ENCODE results near the gene GCKR. TPM values are rescaled to one million over a fixed set of nuclear protein-coding genes. Genes with fewer than 3 reads are reported as not detected.

Gene GCKR
- total and polyA plus RNA-seq, 11 donors, result 0.23 to 1.7 (median 0.38) TPM; not detected in 5

GRCh38 chr2:27495840-27496356, 741 bp upstream of the GCKR start:
- H3K27me3 ChIP-seq, result peaks cover 0 to 32% (median 8%) of the 10 kb centered on the region in 9 donors
- intact Hi-C loops (cut with DNase I), result loop anchor here in 3 of 10 donors (5.0 to 10.0 kb wide), 3 partner anchors 86 to 129 kb away; partner anchors contain the start of genes ZNF512 (in 2 of the 3), CCDC121 (in 1 of the 3) and GPN1 (in 1 of the 3)
- H3K4me1 ChIP-seq, result peaks cover 0 to 22% (median 5%) of the 10 kb centered on the region in 12 donors
- no peaks in the 10 kb centered on the region for H3K36me3 ChIP-seq
- H3K4me3 ChIP-seq, result peak overlapping the region in 2 of 12 donors; percentile 67 to 72
- no peak for ATAC-seq
- DNase-seq, result no peak
- H3K27ac ChIP-seq, result no peak overlapping the region
- TF ChIP-seq CTCF (IDR thresholded peaks at IDR 0.05) (no peak), POLR2A (IDR thresholded peaks at IDR 0.05) (no peak)
- H3K9me3 ChIP-seq, result no peaks in the 10 kb centered on the region
- 58 to 81% (median 70%) methylated on average over 4 of the region's 4 CpGs for WGBS, 4 donors

GRCh38 chr2:27497288-27497627, 619 bp downstream of the GCKR start:
- WGBS, 4 donors, result 72 to 85% (median 81%) methylated on average over 4 of the region's 4 CpGs
- TF ChIP-seq POLR2A (IDR thresholded peaks at IDR 0.05) (no peak), CTCF (IDR thresholded peaks at IDR 0.05) (no peak)
- Histone ChIP-seq H3K36me3 (no peaks in the 10 kb centered on the region), H3K9me3 (no peaks in the 10 kb centered on the region), H3K27ac (no peak overlapping the region), H3K27me3 (peaks cover 0 to 32% (median 8%) of the 10 kb centered on the region in 9 donors), H3K4me3 (no peak overlapping the region), H3K4me1 (peaks cover 0 to 22% (median 5%) of the 10 kb centered on the region in 12 donors)
- no peak for ATAC-seq
- DNase-seq, result no peak
- intact Hi-C loops (cut with DNase I), result loop anchor here in 3 of 10 donors (5.0 to 10.0 kb wide), 3 partner anchors 85 to 128 kb away; partner anchors contain the start of genes ZNF512 (in 2 of the 3), CCDC121 (in 1 of the 3) and GPN1 (in 1 of the 3)

GRCh38 chr2:27498975-27499374, 2.3 kb downstream of the GCKR start:
- intact Hi-C loops (cut with DNase I), result loop anchor here in 3 of 10 donors (5.0 to 10.0 kb wide), 3 partner anchors 83 to 126 kb away; partner anchors contain the start of genes ZNF512 (in 2 of the 3), CCDC121 (in 1 of the 3) and GPN1 (in 1 of the 3)
- DNase-seq (no peak), ATAC-seq (no peak)
- Histone ChIP-seq H3K36me3 (no peaks in the 10 kb centered on the region), H3K4me1 (peaks cover 0 to 22% (median 5%) of the 10 kb centered on the region in 12 donors), H3K27ac (no peak overlapping the region), H3K9me3 (no peaks in the 10 kb centered on the region), H3K27me3 (peaks cover 0 to 29% (median 8%) of the 10 kb centered on the region in 9 donors), H3K4me3 (no peak overlapping the region)
- TF ChIP-seq CTCF (IDR thresholded peaks at IDR 0.05) (no peak), POLR2A (IDR thresholded peaks at IDR 0.05) (no peak)
- WGBS, 4 donors, result 72 to 82% (median 76%) methylated on average over 3 of the region's 3 CpGs

GRCh38 chr2:27501042-27501441, 4.4 kb downstream of the GCKR start:
- TF ChIP-seq CTCF (IDR thresholded peaks at IDR 0.05) (no peak), POLR2A (IDR thresholded peaks at IDR 0.05) (no peak)
- Histone ChIP-seq H3K4me1 (peaks cover 0 to 9% (median 0%) of the 10 kb centered on the region in 12 donors), H3K36me3 (no peaks in the 10 kb centered on the region), H3K27me3 (peaks cover 0 to 13% (median 0%) of the 10 kb centered on the region in 9 donors), H3K27ac (no peak overlapping the region), H3K4me3 (no peak overlapping the region), H3K9me3 (no peaks in the 10 kb centered on the region)
- DNase-seq (no peak), ATAC-seq (no peak)
- intact Hi-C loops (cut with DNase I), result loop anchor here in 1 of 10 donors (10.0 kb wide), 1 partner anchor 64 kb away; no protein-coding TSS in a partner anchor
